IPS-18c (cell line): ENCODE measurements around the gene TMEM255B.
"Not testable (repeated sequence)": the region's sequence is repeated elsewhere in the genome, so short reads cannot be mapped to it uniquely, and the experiment has no call there.

Experiments
- H3K4me3 ChIP-seq: 2 replicates; pipeline ENCODE4 v1.7.0; 2013; ENCODE audit warnings: low read depth, mild to moderate bottlenecking, low read length, moderate library complexity; ENCODE audit not compliant: insufficient read depth
- H3K9me3 ChIP-seq: one replicate; pipeline ENCODE4 v1.6.1; 2013; ENCODE audit warnings: mild to moderate bottlenecking, low read length, moderate library complexity; ENCODE audit not compliant: control insufficient read depth, insufficient read depth

The TMEM255B gene

GRCh38 chr13:113815151-113816058, 56.4 kb downstream of the TMEM255B start:
- Histone ChIP-seq H3K4me3 (no peak overlapping the region), H3K9me3 (no peaks in the 10 kb centered on the region)

- Histone ChIP-seq H3K4me3 (no peak overlapping the region), H3K9me3 (no peaks in the 10 kb centered on the region)
Observed at GRCh38 chr13:113816254-113816929, 57.4 kb downstream of the TMEM255B start.

DNA sequence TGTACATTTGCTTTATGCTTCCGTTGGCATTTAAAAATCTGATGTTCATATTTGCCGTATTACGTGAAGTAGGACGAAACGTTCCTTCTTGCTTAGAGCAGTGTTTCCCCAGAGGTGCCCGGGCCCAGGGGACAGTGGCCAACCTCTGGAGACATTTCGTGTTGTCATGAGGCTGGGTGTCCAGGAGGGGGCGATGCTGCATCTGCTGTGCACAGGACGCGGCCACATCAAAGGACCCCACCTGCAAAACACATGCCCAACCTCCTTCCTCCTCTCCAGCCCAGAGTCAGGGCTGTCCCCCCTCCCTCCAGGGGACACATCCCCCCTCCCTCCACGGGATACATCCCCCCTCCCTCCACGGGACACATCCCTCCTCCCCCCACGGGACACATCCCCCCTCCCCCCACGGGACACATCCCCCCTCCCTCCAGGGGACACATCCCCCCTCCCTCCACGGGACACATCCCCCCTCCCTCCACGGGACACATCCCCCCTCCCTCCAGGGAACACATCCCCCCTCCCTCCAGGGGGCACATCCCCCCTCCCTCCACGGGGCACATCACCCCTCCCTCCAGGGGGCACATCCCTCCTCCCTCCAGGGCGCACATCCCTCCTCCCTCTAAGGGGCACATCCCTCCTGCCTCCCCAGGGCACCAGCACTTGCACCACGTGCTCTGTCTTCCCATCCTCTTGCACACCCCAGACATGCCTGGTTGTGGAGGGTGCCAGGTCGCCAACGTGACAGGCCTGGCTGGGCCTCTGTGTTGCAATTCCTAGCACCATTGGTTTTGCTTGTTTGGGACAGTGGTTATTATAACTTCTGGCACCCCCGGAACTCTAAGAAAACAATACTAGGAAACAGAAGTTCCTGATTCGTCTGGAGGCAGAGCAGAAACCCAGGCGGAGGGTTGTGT, 58.2 kb downstream of the TMEM255B start:
- H3K9me3 ChIP-seq = no peaks in the 10 kb centered on the region
- no peak overlapping the region for H3K4me3 ChIP-seq

- H3K9me3 ChIP-seq = no peaks in the 10 kb centered on the region
Observed at GRCh38 chr13:113817860-113818691, 59.0 kb downstream of the TMEM255B start.

GRCh38 chr13:113818700-113819295, 59.8 kb downstream of the TMEM255B start:
- Histone ChIP-seq H3K4me3 (no peak overlapping the region), H3K9me3 (no peaks in the 10 kb centered on the region)

More at GRCh38 chr13:113817860-113818691, 59.0 kb downstream of the TMEM255B start:
- no peak overlapping the region for H3K4me3 ChIP-seq

GRCh38 chr13:113819341-113819730, 60.3 kb downstream of the TMEM255B start:
- Histone ChIP-seq H3K4me3 (no peak overlapping the region), H3K9me3 (no peaks in the 10 kb centered on the region)

DNA sequence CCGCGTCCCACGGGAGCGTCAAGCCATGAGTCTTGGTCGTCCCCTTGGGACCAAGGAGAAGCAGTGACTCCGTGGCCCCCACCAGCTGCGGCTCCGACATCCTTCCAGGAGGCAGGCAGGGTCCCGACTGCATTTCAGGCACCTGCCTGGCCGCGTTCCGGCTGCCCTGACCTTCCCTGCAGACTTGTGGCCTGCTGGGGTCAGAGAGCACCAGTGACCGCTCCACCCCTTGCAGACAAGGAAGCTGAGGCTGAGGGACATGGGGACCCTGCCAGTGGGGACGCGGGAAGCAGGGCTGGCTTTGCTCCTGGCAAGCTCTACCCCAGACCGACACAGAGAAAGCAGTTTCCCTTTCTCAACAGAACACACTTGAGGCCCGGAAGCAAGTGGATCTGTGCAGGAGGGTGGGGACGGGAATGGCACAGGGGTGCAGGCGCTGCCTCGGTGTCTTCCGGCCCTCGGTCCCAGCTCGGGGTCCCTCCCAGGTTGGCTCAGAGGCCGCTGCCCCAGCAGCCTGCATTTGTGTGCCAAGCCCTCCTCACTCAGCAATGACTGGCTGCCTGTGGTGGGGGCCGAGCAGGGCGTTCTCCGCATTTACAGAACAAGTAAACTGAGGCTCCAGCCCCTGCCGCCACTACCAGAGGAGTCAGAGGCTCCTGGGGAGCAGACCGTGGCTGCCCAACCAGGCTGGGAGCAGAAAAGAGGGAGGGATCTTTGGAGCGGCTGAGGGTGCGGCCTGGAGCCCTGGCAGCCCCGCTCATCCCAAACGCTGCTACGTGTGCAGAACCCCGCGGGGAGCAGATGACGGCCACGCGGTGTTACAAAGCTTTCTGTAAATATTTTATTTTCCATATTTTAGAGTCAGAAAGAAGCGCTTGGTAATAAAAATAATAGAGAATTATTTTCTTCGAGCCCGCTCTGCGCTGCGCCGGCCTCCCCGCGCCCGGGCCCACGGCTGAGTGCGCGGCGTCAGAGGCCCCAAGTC, 61.0 kb downstream of the TMEM255B start:
- Histone ChIP-seq H3K9me3 (no peaks in the 10 kb centered on the region), H3K4me3 (no peak overlapping the region)

DNA sequence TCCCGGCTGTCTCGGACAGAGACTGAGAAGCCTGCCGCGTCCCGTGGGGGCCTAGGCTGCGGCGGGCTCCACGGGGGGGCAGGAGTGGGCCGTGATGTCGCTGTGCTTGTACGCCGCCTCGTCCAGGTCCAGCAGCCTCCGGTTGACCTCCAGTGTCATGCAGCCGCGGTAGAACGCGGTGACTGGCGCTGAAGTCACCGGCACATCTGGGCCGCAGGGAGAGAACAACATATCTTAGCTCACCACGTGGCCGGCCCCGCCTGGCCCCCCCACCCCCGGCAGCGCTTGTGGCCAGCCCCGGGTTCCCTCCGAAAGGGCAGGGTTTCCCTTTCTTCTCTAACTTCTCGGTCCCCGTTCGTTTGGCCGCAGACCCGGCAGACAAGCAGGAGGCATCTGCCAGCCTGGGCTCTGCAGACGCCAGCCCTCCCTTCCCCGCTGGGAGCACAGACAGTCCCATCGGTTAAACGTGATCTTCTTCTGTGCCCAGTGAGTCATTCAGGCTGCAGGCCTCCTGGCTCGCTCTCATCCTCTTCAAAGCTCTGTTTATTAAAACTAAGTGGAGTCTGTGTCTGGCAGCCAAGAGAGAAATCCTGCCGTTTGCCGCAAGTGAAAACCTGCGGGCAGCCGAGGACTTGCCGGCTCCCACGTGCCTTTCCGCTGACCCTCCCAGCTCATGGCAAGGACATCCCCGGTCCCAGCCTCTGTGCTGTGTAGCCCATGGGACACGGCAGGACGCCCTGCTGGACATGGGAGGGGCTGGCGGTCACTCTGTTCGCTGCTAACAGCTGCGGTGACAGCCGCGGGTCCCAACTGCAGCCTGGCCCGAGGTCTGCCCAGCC, 62.0 kb downstream of the TMEM255B start:
- H3K4me3 ChIP-seq = no peak overlapping the region
- no peaks in the 10 kb centered on the region for H3K9me3 ChIP-seq

DNA sequence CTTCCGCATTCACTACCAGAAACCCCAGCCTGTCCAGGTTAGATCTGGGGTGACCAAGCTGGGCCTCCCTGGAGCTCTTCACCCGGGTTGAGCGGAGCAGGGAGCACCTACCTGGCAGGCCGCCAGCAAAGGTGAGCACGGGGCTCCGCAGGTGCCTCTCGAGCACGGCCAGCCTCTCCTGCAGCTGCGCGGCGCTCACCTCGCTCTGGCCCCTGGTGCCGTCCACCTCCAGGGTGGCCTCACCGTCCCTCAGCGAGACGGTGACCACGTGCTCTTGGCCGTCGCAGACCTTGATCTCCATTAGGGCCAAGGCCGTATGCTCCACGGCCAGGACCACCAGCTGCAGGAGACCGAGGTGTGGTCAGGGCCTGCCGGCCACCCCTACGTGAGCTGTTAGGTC, 62.8 kb downstream of the TMEM255B start:
- H3K4me3 ChIP-seq = no peak overlapping the region

DNA sequence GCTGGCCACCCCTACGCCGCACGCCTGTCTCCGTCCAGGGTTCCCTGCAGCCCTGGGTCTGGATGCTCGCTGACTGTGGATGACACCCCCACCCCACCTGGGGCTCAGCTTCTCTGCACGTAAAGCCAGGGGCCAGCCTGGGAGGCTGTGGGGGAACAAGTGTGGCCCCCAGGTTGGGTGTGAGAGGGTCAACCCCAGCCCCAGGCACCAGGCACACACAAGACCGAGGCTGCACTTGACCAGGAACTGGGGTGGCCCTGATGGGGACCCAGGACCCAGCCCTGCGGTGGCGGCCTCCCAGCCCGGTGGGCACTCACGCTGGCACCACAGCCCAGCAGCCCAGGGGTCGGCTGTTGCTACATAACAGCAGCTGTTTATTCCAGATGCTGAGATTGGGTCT, 63.2 kb downstream of the TMEM255B start:
- H3K4me3 ChIP-seq = no peak overlapping the region
- H3K9me3 ChIP-seq = no peaks in the 10 kb centered on the region

More for the DNA sequence above, 62.8 kb downstream of the TMEM255B start:
- H3K9me3 ChIP-seq = no peaks in the 10 kb centered on the region

DNA sequence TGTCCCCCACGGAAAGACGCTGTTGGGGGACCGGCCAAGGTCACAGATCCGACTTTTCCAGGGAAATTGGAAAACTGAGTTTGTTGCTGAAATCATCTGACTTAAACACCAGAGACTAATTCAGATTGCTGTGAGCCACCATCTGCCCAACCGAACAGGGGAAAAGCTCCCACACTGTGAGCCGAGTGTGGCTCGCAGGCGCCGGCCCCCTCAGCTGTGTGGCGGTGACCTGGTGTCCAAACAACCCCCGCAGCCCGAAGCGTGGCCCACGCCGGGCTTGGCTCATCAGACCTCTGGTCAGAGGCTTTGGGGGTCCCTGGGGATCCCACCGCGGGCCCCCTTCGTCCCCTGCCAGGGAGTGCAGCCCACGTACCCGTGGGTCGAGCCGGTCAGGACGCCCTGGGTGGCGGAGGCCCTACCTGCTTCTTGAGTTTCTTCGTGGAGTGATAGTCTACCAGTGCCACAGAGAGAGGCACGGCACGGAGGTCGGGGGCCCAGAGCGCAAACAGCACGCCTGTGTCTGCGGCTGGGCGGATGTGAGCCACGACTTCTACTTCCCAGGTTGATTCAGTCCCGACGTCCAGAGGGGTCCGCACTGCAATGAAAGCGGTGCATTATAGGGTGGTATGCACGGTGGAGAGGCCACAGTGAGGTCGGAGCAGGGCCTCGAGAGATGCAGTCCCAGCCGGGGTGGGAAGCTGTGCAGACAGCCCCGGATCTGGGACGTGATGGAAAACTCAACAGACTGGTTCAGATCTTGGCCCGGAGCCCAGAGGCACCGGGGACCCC, 64.1 kb downstream of the TMEM255B start:
- Histone ChIP-seq H3K9me3 (no peaks in the 10 kb centered on the region), H3K4me3 (no peak overlapping the region)

- Histone ChIP-seq H3K4me3 (no peak overlapping the region), H3K9me3 (no peaks in the 10 kb centered on the region)
Observed at GRCh38 chr13:113823771-113824170, 64.7 kb downstream of the TMEM255B start.

GRCh38 chr13:113825841-113826240, 66.8 kb downstream of the TMEM255B start:
- no peaks in the 10 kb centered on the region for H3K9me3 ChIP-seq
- H3K4me3 ChIP-seq = no peak overlapping the region

- not testable (repeated sequence) for H3K9me3 ChIP-seq
Observed at GRCh38 chr13:113826446-113826845, 67.4 kb downstream of the TMEM255B start.

More at GRCh38 chr13:113826446-113826845, 67.4 kb downstream of the TMEM255B start:
- H3K4me3 ChIP-seq = not testable (repeated sequence)
